K562 (cell line): ENCODE measurements around the gene APOBEC3C. TPM values are rescaled to one million over a fixed set of nuclear protein-coding genes. Genes with fewer than 3 reads are reported as not detected.

Experiments
- BRD9 ChIP-seq: fragments of 450-650 bp; IDR thresholded peaks from 2 replicates; pipeline ENCODE4 v1.6.1; 2018; ENCODE audit warnings: low read depth; ENCODE audit not compliant: partially characterized antibody
- CBX5 ChIP-seq: IDR thresholded peaks from 2 replicates; pipeline ENCODE4 v1.6.1; 2014; ENCODE audit warnings: low read depth, borderline replicate concordance
- CREM ChIP-seq: IDR thresholded peaks from 2 replicates; pipeline ENCODE4 v1.6.1; 2014; ENCODE audit warnings: antibody characterized with exemption, low read depth
- GABPB1 ChIP-seq: sonication (generic); formaldehyde crosslinking; IDR thresholded peaks from 2 replicates; pipeline ENCODE4 v1.8.0; 2022; ENCODE audit warnings: mild to moderate bottlenecking, missing genetic modification reagents
- HCFC1 ChIP-seq: IDR thresholded peaks from 2 replicates; pipeline ENCODE4 v1.6.1; 2012; ENCODE audit warnings: low read depth, low read length, improper control_type of control experiment
- KHSRP ChIP-seq: fragments of 450-650 bp; IDR thresholded peaks from 2 replicates; pipeline ENCODE4 v1.6.1; 2017
- LARP7 ChIP-seq: fragments of 450-650 bp; IDR thresholded peaks from 2 replicates; pipeline ENCODE4 v1.6.1; 2016
- NCOA4 ChIP-seq: fragments of 450-650 bp; IDR thresholded peaks from 2 replicates; pipeline ENCODE4 v1.6.1; 2018; ENCODE audit warnings: mild to moderate bottlenecking; ENCODE audit not compliant: partially characterized antibody
- POU5F1 ChIP-seq: fragments of 150-350 bp; IDR thresholded peaks from 2 replicates; pipeline ENCODE4 v1.6.1; 2014; ENCODE audit warnings: borderline replicate concordance, low read length, low read depth, mild to moderate bottlenecking; ENCODE audit not compliant: partially characterized antibody
- RAD21 ChIP-seq, 2 experiments: fragments of 250-450 bp in 1 of 2; fragments of 450-650 bp in 1 of 2; sonication (Bioruptor Pico) in 1 of 2; formaldehyde crosslinking in 1 of 2; IDR thresholded peaks in 1 of 2; conservative IDR thresholded peaks in 1 of 2; 2 replicates each; pipeline versions ENCODE4 v1.4.0 to v1.8.0; 2020 to 2022; ENCODE audit warnings: mild to moderate bottlenecking in 2 of 2, moderate library complexity in 1 of 2
- RFX5 ChIP-seq: IDR thresholded peaks from 2 replicates; pipeline ENCODE4 v1.6.1; 2011; ENCODE audit warnings: low read depth, mild to moderate bottlenecking, improper control_type of control experiment, low read length
- SMARCE1 ChIP-seq: fragments of 450-650 bp; IDR thresholded peaks from 2 replicates; pipeline ENCODE4 v1.7.1; 2016; ENCODE audit warnings: mild to moderate bottlenecking
- TAF1 ChIP-seq: IDR thresholded peaks from 2 replicates; pipeline ENCODE4 v1.6.1; 2011; ENCODE audit warnings: mild to moderate bottlenecking, low read length, moderate library complexity; ENCODE audit not compliant: insufficient read depth, control insufficient read depth, severe bottlenecking; ENCODE audit errors: extremely low read depth
- THAP7 ChIP-seq: fragments of 250-450 bp; sonication (Bioruptor Pico); IDR thresholded peaks from 2 replicates; pipeline ENCODE4 v1.5.0; 2021
- YBX1 ChIP-seq: fragments of 450-650 bp; IDR thresholded peaks from 2 replicates; pipeline ENCODE4 v1.7.1; 2016; ENCODE audit warnings: mild to moderate bottlenecking
- ZBTB7A ChIP-seq: IDR thresholded peaks from 2 replicates; pipeline ENCODE4 v1.6.1; 2011; ENCODE audit warnings: low read depth, mild to moderate bottlenecking, low read length, moderate library complexity, borderline replicate concordance; ENCODE audit not compliant: control insufficient read depth
- ZBTB8A ChIP-seq: fragments of 450-650 bp; IDR thresholded peaks from 2 replicates; pipeline ENCODE4 v1.6.1; 2018; ENCODE audit warnings: mild to moderate bottlenecking, moderate library complexity; ENCODE audit not compliant: partially characterized antibody
- ZNF407 ChIP-seq: fragments of 450-650 bp; IDR thresholded peaks from 2 replicates; pipeline ENCODE4 v1.6.1; 2016; ENCODE audit warnings: low read depth
- polyA plus RNA-seq, 8 experiments: library from polyadenylated mRNA; depleted of rRNA in 4 of 8; stranded (reverse) in 5 of 8; unstranded in 3 of 8; fragments of >200 nt; fragmentation: Nextera tagmentation in 2 of 8; fragmentation: Illumina TruSeq in 1 of 8; extraction: Ambion mirVana in 2 of 8; extraction: Trizol in 1 of 8; gene quantifications; 2 replicates each; pipeline versions ENCODE4 v1.2.1 to v1.2.3, GENCODE V29; 2011 to 2014; ENCODE audit warnings: inconsistent platforms in 1 of 8, missing spikeins in 1 of 8
- total RNA-seq, 7 experiments: library from RNA; depleted of rRNA in 6 of 7; stranded (reverse); fragments of >200 nt in 6 of 7; fragmentation: Illumina TruSeq in 2 of 7; extraction: Trizol in 2 of 7; gene quantifications; 2 replicates each; pipeline versions ENCODE4 v1.2.1 to v1.2.3, GENCODE V29; 2011 to 2021; ENCODE audit warnings: low replicate concordance in 1 of 7
- TF ChIP-seq, protein P1 (sequence below): sonication (generic); formaldehyde crosslinking; IDR thresholded peaks from 2 replicates; pipeline ENCODE4 v1.9.0; 2022; ENCODE audit warnings: mild to moderate bottlenecking, missing genetic modification reagents

The APOBEC3C gene
- total and polyA plus RNA-seq, 9 of the 15 experiments (the other 6 are each of a cell fraction or from before 2014, with no cell fraction given): 12.4 to 285 (median 55.5) TPM

DNA sequence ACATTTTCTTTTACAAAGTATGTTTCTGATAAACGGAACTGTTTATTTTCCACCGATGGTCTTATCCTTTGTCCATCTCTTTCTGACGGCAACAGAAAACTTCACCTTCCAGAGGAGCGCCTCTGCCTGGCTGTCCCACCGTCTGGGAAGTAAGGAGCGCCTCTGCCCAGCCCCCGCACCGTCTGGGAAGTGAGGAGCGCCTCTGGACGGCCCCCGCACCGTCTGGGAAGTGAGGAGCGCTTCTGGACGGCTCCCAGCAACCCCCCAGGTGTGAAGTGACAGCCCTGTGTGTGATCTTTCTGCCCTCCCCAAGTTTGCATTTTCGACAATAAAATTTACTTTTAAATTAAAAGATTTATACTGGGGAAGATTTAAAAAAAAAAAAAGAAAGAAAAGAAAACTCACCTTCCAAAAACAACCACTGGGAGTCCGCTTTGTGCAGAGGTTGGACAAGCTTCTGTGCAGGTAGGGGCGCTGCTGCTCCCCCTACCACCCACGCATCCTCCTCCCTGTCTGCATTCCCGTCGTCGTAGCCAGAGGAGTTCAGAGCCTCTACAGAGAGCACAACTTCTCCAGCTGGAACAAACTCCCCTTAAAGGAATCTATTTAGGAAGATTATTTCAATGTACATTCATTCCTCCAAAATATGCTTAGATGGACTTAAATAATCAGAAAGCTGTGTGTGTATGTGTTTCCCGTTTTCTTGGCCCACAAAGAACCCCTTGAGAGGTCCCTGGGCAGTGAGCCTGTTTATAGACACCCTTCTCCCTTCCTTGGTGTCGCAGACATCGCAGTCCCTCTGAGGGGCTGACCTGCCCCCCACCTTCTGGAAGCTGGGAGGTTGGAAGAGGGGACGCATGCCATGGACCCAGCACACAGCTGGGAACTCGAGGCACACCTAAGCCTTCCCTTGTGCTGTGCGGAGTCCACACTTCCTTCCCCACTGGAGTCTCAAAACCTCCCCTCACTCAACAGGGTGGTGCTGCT is 32.8 kb upstream of the APOBEC3C start (continued):
- TF ChIP-seq LARP7: no peak
- TF ChIP-seq ZBTB8A: no peak
- no peak for TF ChIP-seq SMARCE1
- no peak for TF ChIP-seq NCOA4
- TF ChIP-seq TAF1: peak; percentile 27
- peak; percentile 66; the same call in 1 of the 2 replicates for TF ChIP-seq ZBTB7A
- no peak for TF ChIP-seq RFX5
- no peak for TF ChIP-seq GABPB1 (CRISPR knock-in tag)
- TF ChIP-seq POU5F1: no peak
- TF ChIP-seq, protein P1, sequence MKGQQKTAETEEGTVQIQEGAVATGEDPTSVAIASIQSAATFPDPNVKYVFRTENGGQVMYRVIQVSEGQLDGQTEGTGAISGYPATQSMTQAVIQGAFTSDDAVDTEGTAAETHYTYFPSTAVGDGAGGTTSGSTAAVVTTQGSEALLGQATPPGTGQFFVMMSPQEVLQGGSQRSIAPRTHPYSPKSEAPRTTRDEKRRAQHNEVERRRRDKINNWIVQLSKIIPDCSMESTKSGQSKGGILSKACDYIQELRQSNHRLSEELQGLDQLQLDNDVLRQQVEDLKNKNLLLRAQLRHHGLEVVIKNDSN (CRISPR knock-in tag): no peak
- TF ChIP-seq BRD9: no peak
- no peak for TF ChIP-seq ZNF407
- TF ChIP-seq CBX5: no peak
- TF ChIP-seq YBX1: no peak
- no peak for TF ChIP-seq HCFC1
- 0 out of 2 replicates have a peak, but pooled peaks have one; percentile 14 for TF ChIP-seq CREM
- peak in 1 of 2 experiments; percentile 10; a peak in 1 of 4 replicates for TF ChIP-seq RAD21 (CRISPR knock-in tag; conservative IDR thresholded peaks at IDR 0.05 in 1 of 2, IDR thresholded peaks at IDR 0.05 in 1 of 2)
- no peak for TF ChIP-seq THAP7
- no peak for TF ChIP-seq KHSRP
